HG03139 (cell line): Measurements from ENCODE around the gene ENO2.

Experiments
- ATAC-seq: cut with Tn5 transposase; IDR thresholded peaks from one replicate; pipeline ENCODE4 v1.9.1; 2021; ENCODE audit not compliant: unreplicated experiment

ENO2 gene

GRCh38 chr12:6929466-6930452 lies 15.4 kb downstream of the ENO2 start:
- no peak for ATAC-seq

- ATAC-seq = no peak
These were observed 18.4 kb downstream of the ENO2 start for GRCh38 chr12:6932766-6933165.

- no peak for ATAC-seq
These were observed 19.7 kb downstream of the ENO2 start for GRCh38 chr12:6934110-6934509.

GRCh38 chr12:6935371-6936193 lies 21.2 kb downstream of the ENO2 start:
- no peak for ATAC-seq

- no peak for ATAC-seq
These were observed 21.8 kb downstream of the ENO2 start for GRCh38 chr12:6936194-6936635.

GRCh38 chr12:6936636-6937480 lies 22.5 kb downstream of the ENO2 start:
- ATAC-seq = no peak

GRCh38 chr12:6937481-6938352 lies 23.3 kb downstream of the ENO2 start:
- peak; percentile 84 for ATAC-seq

- no peak for ATAC-seq
These were observed 24.2 kb downstream of the ENO2 start for GRCh38 chr12:6938353-6939190.

- ATAC-seq = no peak
These were observed 24.8 kb downstream of the ENO2 start for GRCh38 chr12:6939191-6939540.

- no peak for ATAC-seq
These were observed 26.9 kb downstream of the ENO2 start for GRCh38 chr12:6941267-6941666.

GRCh38 chr12:6941782-6942181 lies 27.4 kb downstream of the ENO2 start:
- ATAC-seq = no peak

GRCh38 chr12:6942331-6942665 lies 27.9 kb downstream of the ENO2 start:
- no peak for ATAC-seq

GRCh38 chr12:6943389-6943721 lies 29.0 kb downstream of the ENO2 start:
- peak; percentile 12 for ATAC-seq

GRCh38 chr12:6943722-6944380 lies 29.5 kb downstream of the ENO2 start, which contains the start of the genes C12orf57 and RNU7-1:
TSS of gene C12orf57 (plus strand) at chr12:6944022. CDS start at chr12:6944122, 100 bp downstream.
TSS of gene RNU7-1 (plus strand) at chr12:6943816.
- peak; percentile 31 for ATAC-seq

GRCh38 chr12:6944381-6945186 lies 30.2 kb downstream of the ENO2 start:
- ATAC-seq = peak; percentile 40

GRCh38 chr12:6945613-6946012 lies 31.2 kb downstream of the ENO2 start:
- ATAC-seq = no peak

- no peak for ATAC-seq
These were observed 31.9 kb downstream of the ENO2 start for GRCh38 chr12:6946033-6946919.
